GM18505 (cell line): Measurements from ENCODE around the gene RABGAP1L.
A peak's percentile ranks its signal among the peaks of the same experiment; 100 is the strongest.
"Not testable (repeated sequence)": the region's sequence is repeated elsewhere in the genome, so short reads cannot be mapped to it uniquely, and the experiment has no call there.

Source experiments
- ATAC-seq: cut with Tn5 transposase; IDR thresholded peaks from one replicate; pipeline ENCODE4 v1.9.1; 2021; ENCODE audit not compliant: unreplicated experiment
- POLR2A ChIP-seq: IDR thresholded peaks from 4 replicates; pipeline ENCODE4 v1.6.1; 2011; ENCODE audit warnings: borderline replicate concordance; ENCODE audit not compliant: insufficient read depth, insufficient read length; ENCODE audit errors: extremely low read depth

The RABGAP1L gene

GRCh38 chr1:175009532-175009931, 850.2 kb downstream of the RABGAP1L start:
- TF ChIP-seq POLR2A = no peak
- ATAC-seq = no peak

- no peak for ATAC-seq
- TF ChIP-seq POLR2A = no peak
Measured at GRCh38 chr1:175013445-175013844, 854.1 kb downstream of the RABGAP1L start.

- no peak for ATAC-seq
- TF ChIP-seq POLR2A = no peak
Measured at GRCh38 chr1:175015243-175015642, 855.9 kb downstream of the RABGAP1L start.

- TF ChIP-seq POLR2A = no peak
- ATAC-seq = no peak
Measured at GRCh38 chr1:175019524-175019923, 860.2 kb downstream of the RABGAP1L start.

GRCh38 chr1:175023043-175023921, 864.0 kb downstream of the RABGAP1L start, which contains the start of gene MRPS14:
Gene MRPS14, minus strand, starts transcription at chr1:175023425. Its CDS starts 17 bp downstream, at chr1:175023408.
- peak; percentile 89 for ATAC-seq

GRCh38 chr1:175023922-175024242, 864.6 kb downstream of the RABGAP1L start:
- not testable (repeated sequence) for ATAC-seq

More at GRCh38 chr1:175023043-175023921, 864.0 kb downstream of the RABGAP1L start, which contains the start of gene MRPS14:
- peak; percentile 94 for TF ChIP-seq POLR2A

- no peak for TF ChIP-seq POLR2A
Measured at GRCh38 chr1:175024773-175025172, 865.5 kb downstream of the RABGAP1L start.

GRCh38 chr1:175033953-175034352, 874.6 kb downstream of the RABGAP1L start:
- TF ChIP-seq POLR2A = no peak
- no peak for ATAC-seq

More at GRCh38 chr1:175024773-175025172, 865.5 kb downstream of the RABGAP1L start:
- no peak for ATAC-seq

- no peak for TF ChIP-seq POLR2A
Measured at GRCh38 chr1:175034775-175035174, 875.5 kb downstream of the RABGAP1L start.

GRCh38 chr1:175035865-175036264, 876.5 kb downstream of the RABGAP1L start:
- TF ChIP-seq POLR2A = no peak
- ATAC-seq = no peak

More at GRCh38 chr1:175034775-175035174, 875.5 kb downstream of the RABGAP1L start:
- ATAC-seq = no peak

GRCh38 chr1:175036476-175036875, 877.2 kb downstream of the RABGAP1L start:
- TF ChIP-seq POLR2A = no peak
- no peak for ATAC-seq

GRCh38 chr1:175037416-175037815, 878.1 kb downstream of the RABGAP1L start:
- ATAC-seq = no peak
- no peak for TF ChIP-seq POLR2A

- TF ChIP-seq POLR2A = no peak
- no peak for ATAC-seq
Measured at GRCh38 chr1:175040324-175040879, 881.1 kb downstream of the RABGAP1L start.

- ATAC-seq = no peak
- no peak for TF ChIP-seq POLR2A
Measured at GRCh38 chr1:175042650-175043049, 883.3 kb downstream of the RABGAP1L start.

- no peak for ATAC-seq
- no peak for TF ChIP-seq POLR2A
Measured at GRCh38 chr1:175043824-175044223, 884.5 kb downstream of the RABGAP1L start.

GRCh38 chr1:175044591-175044990, 885.3 kb downstream of the RABGAP1L start:
- not testable (repeated sequence) for ATAC-seq
